ENCODE data around the gene FHOD1.

Gene FHOD1

DNA sequence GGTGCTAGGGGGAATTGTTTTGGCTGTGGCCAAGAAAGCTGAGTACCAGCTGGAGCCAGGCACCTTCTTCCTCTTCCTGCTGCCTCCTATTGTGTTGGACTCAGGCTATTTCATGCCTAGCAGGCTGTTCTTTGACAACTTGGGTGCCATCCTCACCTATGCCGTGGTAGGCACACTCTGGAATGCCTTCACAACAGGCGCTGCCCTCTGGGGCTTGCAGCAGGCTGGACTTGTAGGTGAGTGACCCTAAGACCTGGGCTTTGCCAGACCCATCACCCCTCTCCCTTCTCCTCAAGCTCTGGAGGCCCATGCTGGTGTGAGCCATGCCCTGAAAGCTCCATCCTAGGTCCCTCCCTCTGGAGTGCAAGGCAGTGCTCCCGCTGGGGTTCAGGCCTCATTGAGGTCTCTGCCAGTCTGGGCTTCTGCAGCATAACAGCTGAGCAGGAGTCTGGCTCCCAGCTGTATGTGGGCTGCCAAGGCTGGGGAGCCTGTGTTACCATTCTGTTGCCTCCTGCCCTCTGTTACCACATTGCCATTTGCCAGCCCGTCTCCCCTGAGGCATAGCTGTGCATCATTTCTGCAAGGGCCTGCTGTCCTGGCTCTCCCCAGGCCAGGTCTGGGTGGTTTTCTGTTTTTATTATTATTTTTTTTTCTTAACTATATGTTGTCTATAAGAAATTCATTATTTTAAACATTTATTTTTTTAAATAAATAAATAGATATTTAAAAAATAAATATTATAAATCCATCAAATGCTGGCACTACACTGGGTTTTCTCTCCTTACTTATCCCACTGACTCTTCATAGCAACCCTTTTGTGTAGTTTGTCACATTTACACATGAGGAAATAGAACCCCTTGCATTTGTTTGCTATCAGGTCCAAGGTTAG lies 5.6 kb upstream of the FHOD1 start:
- in situ Hi-C loops (cut with MboI; ENCODE audit: low sequenced_read_pairs, unreplicated experiment), result loop anchor here (25.0 kb wide), 1 partner anchor 159 kb away; the partner anchor contains the start of gene ZDHHC1
- no peak for TF ChIP-seq CTCF (IDR thresholded peaks at IDR 0.05; ENCODE audit: borderline replicate concordance, control extremely low read depth, extremely low read depth, insufficient read depth, missing control alignments)
- DNase-seq (ENCODE audit: low spot score), result no peak

GRCh38 chr16:67250045-67250327 lies 2.7 kb upstream of the FHOD1 start:
- TF ChIP-seq CTCF (IDR thresholded peaks at IDR 0.05; ENCODE audit: borderline replicate concordance, control extremely low read depth, extremely low read depth, insufficient read depth, missing control alignments), result no peak
- in situ Hi-C loops (cut with MboI; ENCODE audit: low sequenced_read_pairs, unreplicated experiment), result loop anchor here (25.0 kb wide), 1 partner anchor 162 kb away; the partner anchor contains the start of gene ZDHHC1
- DNase-seq (ENCODE audit: low spot score), result no peak

DNA sequence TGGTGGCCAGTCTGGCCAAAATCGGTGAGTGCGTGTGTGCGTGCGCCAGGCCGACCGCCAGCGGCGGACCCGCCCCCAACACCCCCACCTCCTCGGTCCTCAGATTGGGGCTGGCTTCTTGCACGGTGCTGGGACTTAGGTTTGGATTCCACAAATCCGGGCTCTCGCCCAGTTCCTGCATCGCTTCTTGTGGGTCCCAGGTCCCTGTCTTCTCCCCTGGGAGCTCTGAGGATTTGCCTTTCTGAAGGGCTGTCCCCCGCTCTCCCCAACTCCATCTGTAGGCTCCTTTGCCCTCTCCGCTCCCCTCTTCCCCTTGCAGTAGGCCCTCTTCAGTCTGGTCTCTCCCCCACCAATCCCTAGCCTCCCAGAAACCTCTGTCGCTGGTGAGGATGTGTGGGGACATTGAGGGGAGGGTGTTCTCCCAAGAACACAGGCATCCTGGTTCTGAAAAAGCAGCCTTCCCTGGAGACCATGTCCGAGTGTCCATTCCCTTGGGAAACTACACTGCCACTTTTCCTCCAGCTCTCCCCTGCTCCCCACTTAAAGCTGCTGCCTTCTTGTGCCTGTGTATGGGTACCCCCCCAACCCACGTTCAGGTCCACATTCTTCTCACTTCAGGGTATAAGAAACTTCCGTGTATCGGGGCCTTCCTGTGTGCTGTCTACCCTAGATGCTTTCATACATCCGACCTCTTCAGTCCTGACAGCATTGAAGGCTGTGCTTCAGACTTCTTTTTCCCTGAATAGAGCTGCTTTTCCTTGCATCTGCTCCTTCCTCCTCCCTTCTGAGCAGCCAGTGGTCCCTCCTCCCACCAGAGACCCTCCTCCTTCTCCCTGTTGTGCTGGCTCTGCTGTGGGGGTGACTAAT lies 2.1 kb upstream of the FHOD1 start:
- in situ Hi-C loops (cut with MboI; ENCODE audit: low sequenced_read_pairs, unreplicated experiment), result loop anchor here (25.0 kb wide), 1 partner anchor 163 kb away; the partner anchor contains the start of gene ZDHHC1
- DNase-seq (ENCODE audit: low spot score), result no peak
- no peak for TF ChIP-seq CTCF (IDR thresholded peaks at IDR 0.05; ENCODE audit: borderline replicate concordance, control extremely low read depth, extremely low read depth, insufficient read depth, missing control alignments)

DNA sequence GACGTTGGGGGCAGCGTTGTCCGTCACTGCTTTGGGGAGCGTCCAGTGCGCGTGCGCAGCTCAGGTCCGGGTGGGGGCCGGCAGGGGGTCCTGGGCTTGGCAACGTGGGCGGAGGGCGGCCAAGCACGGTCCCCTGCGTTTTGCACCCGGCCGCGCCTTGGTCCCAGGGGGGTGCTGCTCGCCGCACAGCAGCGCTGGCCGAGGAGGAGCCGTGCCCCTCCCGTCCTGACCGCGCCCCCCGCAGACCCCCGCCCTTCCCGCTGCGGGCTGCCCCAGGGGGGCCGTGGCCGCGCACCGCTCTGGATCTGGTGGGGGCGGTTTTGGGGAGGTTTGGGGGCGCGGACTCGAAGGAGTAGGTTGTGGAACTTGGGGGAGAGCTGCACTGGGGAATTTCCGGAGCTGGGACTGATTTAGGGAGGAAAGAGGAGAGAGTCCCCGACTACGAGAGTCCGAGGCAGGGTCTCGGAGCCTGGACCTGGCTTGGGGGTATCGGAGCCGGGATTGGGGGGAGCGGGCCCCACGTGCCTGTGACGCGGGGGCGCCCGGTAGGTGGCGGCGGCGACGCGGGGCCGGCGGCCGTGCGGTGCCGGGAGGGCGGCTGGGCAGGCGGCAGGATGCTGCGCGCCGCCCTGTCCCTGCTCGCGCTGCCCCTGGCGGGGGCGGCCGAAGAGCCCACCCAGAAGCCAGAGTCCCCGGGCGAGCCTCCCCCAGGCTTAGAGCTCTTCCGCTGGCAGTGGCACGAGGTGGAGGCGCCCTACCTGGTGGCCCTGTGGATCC lies 1.3 kb upstream of the FHOD1 start, which contains the start of gene SLC9A5:
Gene SLC9A5 (plus strand): TSS at position 579 of the 777 bp plus-strand sequence. CDS start 36 bp downstream, at position 615.
- peak; percentile 22 for TF ChIP-seq CTCF (IDR thresholded peaks at IDR 0.05; ENCODE audit: borderline replicate concordance, control extremely low read depth, extremely low read depth, insufficient read depth, missing control alignments)
- in situ Hi-C loops (cut with MboI; ENCODE audit: low sequenced_read_pairs, unreplicated experiment), result no loop called here
- DNase-seq (ENCODE audit: low spot score), result peak; percentile 77

DNA sequence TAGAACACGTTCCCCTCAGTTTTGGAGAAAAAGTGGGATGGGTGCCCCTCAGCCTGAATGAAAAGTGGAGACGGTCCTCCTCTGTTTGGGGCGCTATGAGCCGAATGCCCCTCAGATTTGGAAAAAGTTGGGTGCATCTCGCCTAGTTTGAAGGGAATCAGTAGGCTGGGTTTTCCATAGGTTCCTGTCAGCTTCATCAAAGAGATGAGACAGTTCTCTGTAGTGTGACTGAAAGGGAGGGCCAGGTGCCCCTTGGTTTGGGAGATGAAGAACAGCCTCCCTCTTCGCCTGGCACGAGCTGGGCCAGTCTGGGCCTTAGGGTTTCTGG lies 756 bp upstream of the FHOD1 start:
- no peak for TF ChIP-seq CTCF (IDR thresholded peaks at IDR 0.05; ENCODE audit: borderline replicate concordance, control extremely low read depth, extremely low read depth, insufficient read depth, missing control alignments)
- in situ Hi-C loops (cut with MboI; ENCODE audit: low sequenced_read_pairs, unreplicated experiment), result no loop called here
- DNase-seq (ENCODE audit: low spot score), result no peak

DNA sequence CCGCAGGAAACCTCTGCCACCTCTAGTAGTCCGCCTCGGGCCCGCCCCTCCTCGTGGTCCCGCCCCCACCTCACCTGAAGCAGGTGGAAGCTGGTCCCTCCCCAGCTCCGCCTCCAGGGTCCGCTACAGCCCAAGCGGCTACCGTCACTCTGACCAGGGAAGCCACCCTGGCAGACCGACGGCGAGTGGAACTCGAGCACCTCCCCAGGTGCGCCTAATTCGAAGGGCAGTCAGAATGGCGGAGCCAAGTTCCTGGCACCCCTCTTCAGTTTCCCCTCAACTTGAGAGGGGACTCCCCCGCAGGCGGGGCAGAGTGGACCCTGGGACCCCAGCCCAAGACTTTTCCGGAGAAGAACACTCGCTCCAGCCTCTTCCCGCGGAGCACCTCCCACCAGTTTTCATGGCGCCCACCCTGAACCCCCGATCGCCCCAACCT lies 507 bp downstream of the FHOD1 start:
- peak; percentile 58 for DNase-seq (ENCODE audit: low spot score)
- no peak for TF ChIP-seq CTCF (IDR thresholded peaks at IDR 0.05; ENCODE audit: borderline replicate concordance, control extremely low read depth, extremely low read depth, insufficient read depth, missing control alignments)
- in situ Hi-C loops (cut with MboI; ENCODE audit: low sequenced_read_pairs, unreplicated experiment), result no loop called here
